ENCODE measurements around the gene AVPR1A.
A peak's percentile ranks its signal among the peaks of the same experiment; 100 is the strongest.
"Not testable (repeated sequence)": the region's sequence is repeated elsewhere in the genome, so short reads cannot be mapped to it uniquely, and the experiment has no call there.

AVPR1A gene

DNA sequence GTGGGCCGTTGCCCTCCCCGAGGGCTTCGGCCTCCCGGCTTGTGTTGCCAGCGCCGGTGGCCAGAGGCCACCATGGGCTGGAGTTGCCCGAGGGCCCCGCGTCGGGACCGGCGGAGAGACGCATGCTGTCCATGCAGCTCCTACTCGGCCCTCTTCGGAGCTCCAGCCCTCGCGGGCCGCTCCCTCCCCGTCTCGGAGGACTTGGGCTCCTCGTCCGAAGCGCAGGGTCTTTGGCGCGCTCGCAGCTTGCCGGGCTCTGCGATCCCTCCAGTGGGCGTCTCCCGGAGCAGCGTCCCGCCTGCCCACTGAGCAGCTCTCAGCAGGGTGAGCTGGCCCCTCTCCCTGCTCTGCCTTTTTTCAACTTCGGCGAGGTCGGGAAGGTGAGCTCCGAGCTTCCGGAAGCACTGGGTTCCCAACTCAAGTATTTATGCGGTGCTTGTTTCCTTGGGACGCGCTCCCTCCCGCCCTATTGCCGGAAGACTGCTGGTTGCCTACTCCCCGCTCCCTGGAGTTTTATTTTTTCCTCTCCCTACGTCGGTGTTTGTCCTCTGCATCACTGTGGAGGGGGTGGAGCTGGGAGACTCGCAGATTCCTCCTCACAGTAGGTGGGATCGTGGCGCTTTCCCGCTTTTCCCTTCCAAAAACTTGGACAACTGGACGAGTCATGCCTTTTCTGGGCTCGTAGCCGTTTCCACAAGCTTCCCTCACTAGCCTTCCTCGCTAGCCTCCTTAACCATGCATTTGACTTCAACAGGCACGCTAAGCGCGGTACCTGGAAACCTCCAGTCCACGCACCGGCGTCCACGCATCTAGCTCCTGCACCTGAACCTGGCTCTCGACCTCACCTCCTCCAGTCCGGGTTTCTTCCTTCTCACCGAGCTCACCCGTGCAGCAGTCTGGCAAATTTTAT, at the start of gene AVPR1A:
AVPR1A (minus strand) TSS at position 489 of the 910 bp plus-strand sequence; CDS start at position 124, 365 bp downstream.
- DNase-seq (ENCODE audit: low spot score), result no peak

DNA sequence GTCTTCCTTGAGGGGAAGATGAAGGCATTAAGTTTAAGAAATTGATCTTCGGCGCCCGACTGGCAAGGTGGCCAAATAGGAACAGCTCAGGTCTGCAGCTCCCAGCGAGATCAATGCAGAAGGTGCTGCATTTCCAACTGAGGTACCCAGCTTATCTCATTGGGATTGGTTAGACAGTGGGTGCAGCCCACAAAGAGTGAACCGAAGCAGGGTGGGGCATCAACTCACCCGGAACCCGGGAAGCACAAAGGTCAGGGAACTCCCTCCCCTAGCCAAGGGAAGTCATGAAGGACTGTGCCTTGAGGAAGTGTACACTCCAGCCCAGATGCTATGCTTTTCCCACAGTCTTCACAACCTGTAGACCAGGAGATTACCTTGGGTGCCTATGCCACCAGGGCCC, 45.2 kb upstream of the AVPR1A start:
- DNase-seq (ENCODE audit: low spot score), result no peak

GRCh38 chr12:63179224-63179623, 28.2 kb upstream of the AVPR1A start:
- no peak for DNase-seq (ENCODE audit: low spot score)

- no peak for DNase-seq (ENCODE audit: low spot score)
Observed at GRCh38 chr12:63170321-63170720, 19.3 kb upstream of the AVPR1A start.

GRCh38 chr12:63167741-63168140, 16.7 kb upstream of the AVPR1A start:
- not testable (repeated sequence) for DNase-seq (ENCODE audit: low spot score)

DNA sequence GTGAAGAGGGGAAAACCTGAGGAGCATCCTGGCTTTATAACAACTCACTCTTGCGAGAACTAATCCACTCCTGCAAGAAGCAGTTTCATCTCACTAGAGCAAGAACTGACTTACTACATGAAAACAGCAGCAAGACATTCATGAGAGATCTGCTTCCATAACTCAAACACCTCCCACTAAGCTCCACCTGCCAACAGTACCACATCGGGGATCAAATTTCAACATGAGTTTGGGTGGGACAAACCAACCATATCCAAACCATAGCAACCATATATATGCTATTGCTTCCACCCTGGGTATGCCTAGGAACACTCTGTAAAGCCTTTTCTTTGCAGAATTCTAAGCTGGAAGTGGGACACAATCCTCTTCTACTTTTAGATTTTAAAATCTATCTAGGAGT, 13.9 kb upstream of the AVPR1A start:
- no peak for DNase-seq (ENCODE audit: low spot score)

DNA sequence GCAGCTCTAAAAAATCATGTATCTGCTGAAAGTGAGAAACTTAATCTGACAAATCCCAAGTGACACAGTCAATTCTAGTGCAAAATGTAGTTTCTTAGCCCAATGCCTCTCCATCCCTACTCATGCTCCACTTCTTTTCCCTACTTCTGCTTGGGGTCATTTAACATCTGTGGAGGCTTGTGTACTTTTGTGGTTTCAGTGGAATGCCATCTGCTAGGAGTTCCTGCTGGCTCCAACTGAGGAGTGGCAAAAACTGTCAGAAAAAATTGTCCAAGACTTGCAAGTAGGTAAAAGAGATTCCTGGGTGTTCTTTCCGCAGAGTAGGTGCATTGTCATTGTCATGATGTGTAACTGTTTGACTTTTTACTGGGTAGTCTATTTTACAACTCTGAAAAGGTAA, 12.5 kb upstream of the AVPR1A start:
- no peak for DNase-seq (ENCODE audit: low spot score)

- DNase-seq (ENCODE audit: low spot score), result no peak
Observed at GRCh38 chr12:63155375-63155774, 4.4 kb upstream of the AVPR1A start.

DNA sequence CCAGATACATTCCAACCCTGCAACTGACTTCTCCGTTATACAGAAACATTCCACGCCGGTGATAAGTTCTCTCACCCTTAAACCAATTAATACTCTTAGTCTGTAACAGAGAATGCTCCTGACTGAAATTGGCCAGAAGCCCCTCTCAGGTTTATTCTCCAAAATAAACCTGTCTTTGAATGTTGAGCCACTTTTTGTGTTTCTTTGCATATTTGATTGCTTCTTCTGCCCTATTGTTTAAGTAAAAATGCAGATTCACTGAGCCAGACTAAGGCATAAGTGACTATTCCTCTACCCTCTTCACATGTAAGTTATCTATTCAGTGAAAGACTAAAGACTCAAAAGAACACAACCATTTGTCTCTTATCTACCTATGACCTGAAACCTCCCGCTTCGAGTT, 3.6 kb upstream of the AVPR1A start:
- no peak for DNase-seq (ENCODE audit: low spot score)

GRCh38 chr12:63152321-63152700, 1.3 kb upstream of the AVPR1A start:
- DNase-seq (ENCODE audit: low spot score), result no peak

DNA sequence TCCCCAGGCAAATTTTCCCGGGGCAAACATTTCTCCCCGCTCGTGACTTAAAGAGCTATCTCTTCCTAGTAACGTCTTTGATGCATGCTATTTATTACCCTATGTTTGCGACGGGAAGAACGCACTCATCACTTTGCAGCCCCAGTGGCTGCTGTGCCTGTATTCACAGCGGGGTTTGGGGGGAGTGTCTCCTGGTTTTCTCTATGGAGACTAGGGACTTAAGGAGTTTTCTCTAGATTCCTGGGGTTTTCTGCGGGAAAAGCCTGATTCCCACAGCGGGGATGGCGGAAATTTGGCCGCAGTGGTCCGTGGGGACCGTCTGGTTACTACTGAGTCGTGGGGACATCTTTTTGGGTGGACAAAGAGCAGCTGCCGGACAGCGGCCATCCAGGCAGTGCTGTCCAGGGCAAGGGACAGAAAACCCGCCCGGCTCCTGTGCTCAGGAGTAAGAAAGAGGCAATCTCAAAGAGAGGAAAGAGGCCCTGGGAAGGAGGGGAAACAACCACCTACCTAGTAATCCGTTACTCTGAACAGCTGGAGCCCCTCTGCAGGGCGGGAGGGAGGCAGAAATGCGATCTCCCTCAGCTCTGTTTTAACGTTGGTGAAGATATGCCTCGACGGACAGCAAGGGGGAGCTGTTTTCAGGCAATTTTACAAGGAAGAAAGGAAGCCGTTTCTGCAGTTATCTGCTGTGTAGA, 771 bp upstream of the AVPR1A start:
- DNase-seq (ENCODE audit: low spot score), result peak; percentile 30

GRCh38 chr12:63149909-63150712, 890 bp downstream of the AVPR1A start:
- no peak for DNase-seq (ENCODE audit: low spot score)

DNA sequence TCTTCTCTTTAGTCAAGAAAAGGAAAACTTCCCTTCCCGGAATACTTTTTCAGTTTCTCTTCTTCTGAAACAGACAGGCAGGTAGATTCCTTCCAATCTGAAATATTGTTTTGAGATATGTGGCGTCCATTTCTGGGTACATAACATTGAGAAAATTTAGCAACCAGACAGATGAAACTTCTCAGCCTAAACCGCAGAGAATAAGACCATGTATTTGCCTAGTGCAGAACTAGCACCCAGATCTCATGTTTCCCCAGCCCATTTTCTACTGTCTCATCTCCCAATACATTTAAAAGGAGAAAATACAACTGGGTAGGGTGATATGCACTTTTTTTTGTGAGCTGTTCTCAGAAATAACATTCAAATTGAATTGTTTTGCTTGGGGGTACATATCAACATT, 6.4 kb downstream of the AVPR1A start:
- no peak for DNase-seq (ENCODE audit: low spot score)

GRCh38 chr12:63138488-63138887, 12.5 kb downstream of the AVPR1A start:
- no peak for DNase-seq (ENCODE audit: low spot score)

GRCh38 chr12:63133981-63134380, 17.0 kb downstream of the AVPR1A start:
- no peak for DNase-seq (ENCODE audit: low spot score)

DNA sequence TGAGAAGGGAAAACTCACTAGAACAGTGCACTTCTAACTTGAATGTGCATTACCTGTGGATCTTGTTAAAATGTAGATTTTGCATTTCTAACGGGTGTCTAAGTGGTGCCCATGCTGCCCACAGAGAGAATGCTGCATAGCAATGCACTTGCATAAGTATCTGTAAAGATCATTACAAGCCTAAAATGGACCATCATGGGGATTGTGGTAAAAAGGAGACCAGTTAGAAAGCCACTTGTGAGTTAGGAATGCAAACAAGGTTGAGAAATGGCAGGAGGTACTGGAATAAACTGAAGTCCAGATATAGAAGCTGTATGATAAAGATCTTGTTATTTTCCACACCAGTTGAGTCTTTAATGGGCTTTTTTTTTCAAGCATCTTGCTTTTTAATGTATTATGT, 18.8 kb downstream of the AVPR1A start:
- no peak for DNase-seq (ENCODE audit: low spot score)

DNA sequence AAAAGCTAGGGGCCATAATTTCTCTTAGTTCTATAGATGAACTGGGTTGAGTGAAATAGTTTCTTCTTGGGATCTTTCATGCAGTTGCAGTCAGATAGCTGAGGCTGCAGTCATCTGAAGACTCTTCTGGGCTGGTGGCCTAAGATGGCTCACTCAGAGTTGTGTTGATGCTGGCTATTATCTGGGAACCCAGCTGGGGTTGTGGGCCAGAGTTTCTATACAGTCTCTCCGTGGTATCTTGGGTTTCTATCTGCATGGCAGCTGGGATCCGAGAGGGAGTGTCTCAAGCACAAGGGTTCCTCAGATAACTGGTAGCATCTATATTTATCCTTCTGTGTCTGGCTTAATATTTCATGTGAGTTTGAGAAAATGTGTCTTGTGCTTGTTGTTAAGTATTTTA, 21.1 kb downstream of the AVPR1A start:
- no peak for DNase-seq (ENCODE audit: low spot score)

DNA sequence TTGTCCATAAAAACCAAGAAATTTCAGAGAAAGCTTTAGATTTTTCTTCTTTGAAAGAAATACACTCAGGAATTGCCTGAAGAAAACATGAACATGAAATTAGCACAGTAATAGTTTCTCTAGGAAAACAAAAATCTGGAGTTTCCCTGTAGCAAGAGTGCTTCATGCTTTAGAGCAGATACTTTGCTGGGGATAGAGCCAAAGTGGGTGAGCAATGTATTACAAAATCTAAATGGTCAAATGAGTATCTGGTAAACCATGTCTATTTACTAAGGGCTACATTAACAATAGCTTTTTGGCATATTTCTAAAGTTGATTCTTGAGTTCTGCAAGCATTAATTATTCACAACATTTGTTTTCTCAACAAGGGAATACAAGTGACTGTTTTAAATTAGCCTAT, 26.2 kb downstream of the AVPR1A start:
- no peak for DNase-seq (ENCODE audit: low spot score)

- DNase-seq (ENCODE audit: low spot score), result peak; percentile 26
Observed at GRCh38 chr12:63103494-63104131, 47.4 kb downstream of the AVPR1A start.

DNA sequence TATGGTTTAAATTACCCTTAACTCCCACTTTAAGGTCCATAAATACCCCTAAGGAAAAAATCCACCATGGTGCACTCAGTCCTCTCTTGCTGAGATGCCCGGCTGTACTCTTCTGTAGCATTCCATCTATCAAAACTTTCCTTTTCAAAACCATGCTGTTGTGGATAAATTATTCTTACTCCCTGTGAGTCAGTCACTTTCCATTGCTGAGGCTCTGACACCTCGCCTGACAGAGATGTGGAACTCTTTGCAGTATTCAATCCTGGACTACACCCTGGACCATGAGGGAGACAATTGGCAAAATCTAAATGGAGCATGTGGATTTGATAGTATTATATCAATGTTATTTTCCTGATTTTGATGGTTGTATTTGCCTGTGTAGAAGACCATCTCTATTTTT, 49.1 kb downstream of the AVPR1A start:
- DNase-seq (ENCODE audit: low spot score), result no peak

DNA sequence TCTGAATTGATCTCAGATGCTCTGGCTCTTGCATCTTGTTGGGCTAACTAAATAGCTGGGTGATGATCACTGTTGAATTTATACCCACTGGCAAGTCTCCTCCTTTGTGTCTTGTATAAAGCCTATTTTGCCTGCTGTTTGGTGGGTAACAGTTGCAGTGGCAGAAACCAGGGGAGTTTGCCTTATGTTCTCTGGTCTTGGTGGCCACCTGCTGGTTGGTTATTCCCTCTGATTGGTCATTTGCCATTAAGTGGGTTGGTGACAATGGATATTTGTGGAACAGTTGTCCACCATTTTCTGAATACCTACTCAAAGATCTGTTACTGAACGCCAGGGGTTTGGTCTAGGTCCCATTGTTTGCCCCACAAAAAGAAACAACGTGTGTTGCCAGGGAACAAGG, 52.1 kb downstream of the AVPR1A start:
- DNase-seq (ENCODE audit: low spot score), result no peak

GRCh38 chr12:63095369-63095980, 55.5 kb downstream of the AVPR1A start:
- no peak for DNase-seq (ENCODE audit: low spot score)

Data from kidney capillary endothelial cell (primary cell).